ENCODE results near the gene ADAM21.

- TF ChIP-seq POLR2A (IDR thresholded peaks at IDR 0.05; ENCODE audit: low read length) (no peak), GATA1 (IDR thresholded peaks at IDR 0.05; ENCODE audit: low read depth, low read length) (no peak)
Measured at GRCh38 chr14:70436867-70437266, 15.1 kb upstream of the ADAM21 start.
